Effector memory CD4-positive, alpha-beta T cell (primary cell): ENCODE results near the gene MSS51.

Source experiments
- DNase-seq, 3 donors: peaks; one replicate each; pipeline ENCODE4 v3.0.0-alpha.2; 2020
- H3K27ac ChIP-seq: 2 replicates; pipeline ENCODE4 v1.7.0; 2013; ENCODE audit warnings: mild to moderate bottlenecking, low read length, moderate library complexity; ENCODE audit not compliant: insufficient read depth, poor library complexity, severe bottlenecking
- H3K27me3 ChIP-seq: replicated peaks from 2 replicates; pipeline ENCODE4 v1.7.0; 2013; ENCODE audit warnings: mild to moderate bottlenecking, low read length; ENCODE audit not compliant: insufficient read depth, control insufficient read depth, poor library complexity, severe bottlenecking
- H3K36me3 ChIP-seq: 2 replicates; pipeline ENCODE4 v1.7.0; 2013; ENCODE audit warnings: mild to moderate bottlenecking, low read length, moderate library complexity; ENCODE audit not compliant: control insufficient read depth, insufficient read depth
- H3K4me1 ChIP-seq: 2 replicates; pipeline ENCODE4 v1.7.0; 2013; ENCODE audit warnings: low read length, mild to moderate bottlenecking; ENCODE audit not compliant: control insufficient read depth, insufficient read depth, poor library complexity, severe bottlenecking
- H3K4me3 ChIP-seq: 2 replicates; pipeline ENCODE4 v1.7.0; 2013; ENCODE audit warnings: low read length, low read depth, mild to moderate bottlenecking; ENCODE audit not compliant: insufficient read depth, poor library complexity, severe bottlenecking
- H3K9me3 ChIP-seq: 2 replicates; pipeline ENCODE4 v1.7.0; 2013; ENCODE audit warnings: mild to moderate bottlenecking, low read length, moderate library complexity; ENCODE audit not compliant: control insufficient read depth

Gene MSS51

DNA sequence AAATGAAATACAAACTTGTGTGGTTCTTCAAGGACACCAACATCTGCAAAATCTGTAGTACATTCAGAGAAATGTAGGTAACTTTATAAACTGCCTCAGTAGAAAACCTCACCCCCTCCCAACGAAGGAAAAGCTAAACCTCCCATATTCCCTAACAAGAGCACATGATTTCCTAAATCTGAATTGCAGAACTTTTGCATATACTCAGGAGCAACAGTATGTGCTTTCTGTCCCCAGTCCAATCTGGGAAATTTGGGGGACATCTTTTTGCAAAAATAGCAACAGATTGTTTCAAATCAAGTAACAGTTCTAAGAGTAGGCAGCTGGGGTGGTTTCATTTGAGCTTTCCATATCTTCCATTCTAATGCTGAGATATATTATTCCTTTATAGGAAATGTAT lies 15.8 kb upstream of the MSS51 start:
- Histone ChIP-seq H3K27me3 (no peaks in the 10 kb centered on the region), H3K4me3 (no peak overlapping the region), H3K9me3 (no peaks in the 10 kb centered on the region), H3K27ac (no peak overlapping the region), H3K36me3 (peaks cover 24% of the 10 kb centered on the region), H3K4me1 (no peaks in the 10 kb centered on the region)
- DNase-seq, result no peak

GRCh38 chr10:73448384-73448783 lies 15.0 kb upstream of the MSS51 start:
- Histone ChIP-seq H3K27ac (no peak overlapping the region), H3K27me3 (no peaks in the 10 kb centered on the region), H3K9me3 (no peaks in the 10 kb centered on the region), H3K36me3 (peaks cover 19% of the 10 kb centered on the region), H3K4me1 (no peaks in the 10 kb centered on the region), H3K4me3 (no peak overlapping the region)
- no peak for DNase-seq

GRCh38 chr10:73446926-73447325 lies 13.6 kb upstream of the MSS51 start:
- H3K27ac ChIP-seq, result no peak overlapping the region
- H3K9me3 ChIP-seq, result no peaks in the 10 kb centered on the region
- no peak for DNase-seq
- H3K4me1 ChIP-seq, result no peaks in the 10 kb centered on the region
- H3K4me3 ChIP-seq, result no peak overlapping the region
- peaks cover 18% of the 10 kb centered on the region for H3K36me3 ChIP-seq
- no peaks in the 10 kb centered on the region for H3K27me3 ChIP-seq

GRCh38 chr10:73444457-73444856 lies 11.1 kb upstream of the MSS51 start:
- Histone ChIP-seq H3K9me3 (no peaks in the 10 kb centered on the region), H3K27ac (no peak overlapping the region), H3K4me3 (no peak overlapping the region), H3K4me1 (no peaks in the 10 kb centered on the region), H3K36me3 (peaks cover 19% of the 10 kb centered on the region), H3K27me3 (no peaks in the 10 kb centered on the region)
- DNase-seq, result no peak

GRCh38 chr10:73439605-73440312 lies 6.4 kb upstream of the MSS51 start:
- Histone ChIP-seq H3K27ac (no peak overlapping the region), H3K27me3 (no peaks in the 10 kb centered on the region), H3K9me3 (no peaks in the 10 kb centered on the region), H3K4me3 (no peak overlapping the region), H3K36me3 (peaks cover 32% of the 10 kb centered on the region), H3K4me1 (no peaks in the 10 kb centered on the region)
- DNase-seq, result no peak

- Histone ChIP-seq H3K9me3 (no peaks in the 10 kb centered on the region), H3K4me1 (no peaks in the 10 kb centered on the region), H3K4me3 (no peak overlapping the region), H3K27me3 (no peaks in the 10 kb centered on the region), H3K36me3 (peaks cover 27% of the 10 kb centered on the region), H3K27ac (no peak overlapping the region)
- DNase-seq, result no peak
Measured at GRCh38 chr10:73439055-73439454, 5.7 kb upstream of the MSS51 start.

DNA sequence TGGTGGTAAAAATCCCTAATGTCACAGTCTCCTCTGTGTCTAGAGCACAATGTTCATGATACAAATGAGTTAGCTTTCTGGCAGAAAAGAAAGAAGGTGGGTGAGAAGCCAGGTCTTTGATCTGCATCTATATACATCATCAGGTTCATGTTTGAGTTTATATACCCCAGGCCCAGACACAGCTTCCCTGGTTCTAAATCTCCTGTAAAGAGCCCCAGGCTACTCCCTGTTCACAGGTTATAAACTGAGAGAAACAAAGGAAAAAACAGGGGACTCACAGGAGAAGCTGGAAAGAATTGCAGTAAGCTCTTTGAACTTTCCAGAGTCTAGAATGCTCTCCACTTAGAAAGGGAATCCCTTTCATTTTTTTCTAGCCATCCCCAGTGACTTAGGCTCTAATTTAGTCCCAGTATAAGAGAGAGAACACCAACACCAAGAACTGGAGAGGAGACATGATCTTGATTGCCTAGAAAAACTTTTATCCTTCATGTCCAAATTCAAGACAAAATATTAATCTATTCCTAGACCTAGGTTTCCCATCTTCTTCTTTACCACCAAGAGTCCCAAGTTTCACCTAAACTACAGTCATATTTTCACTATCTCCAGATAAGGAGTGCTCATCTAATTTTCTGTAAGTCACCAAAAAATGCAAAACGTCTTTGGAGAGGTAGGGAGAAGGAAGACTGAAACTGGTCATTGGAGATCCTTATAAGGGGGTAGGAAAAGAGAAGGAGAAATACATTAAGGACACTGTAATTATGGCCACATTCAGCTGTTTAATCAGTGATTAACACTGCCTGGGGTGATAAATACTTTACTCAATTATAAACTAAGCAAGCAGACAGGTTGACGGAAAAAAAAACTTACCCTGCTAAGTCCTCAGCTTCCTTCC lies 469 bp downstream of the MSS51 start:
- Histone ChIP-seq H3K27ac (no peak overlapping the region), H3K4me1 (no peaks in the 10 kb centered on the region), H3K36me3 (peaks cover 12% of the 10 kb centered on the region), H3K27me3 (no peaks in the 10 kb centered on the region), H3K9me3 (no peaks in the 10 kb centered on the region), H3K4me3 (no peak overlapping the region)
- DNase-seq, result no peak

GRCh38 chr10:73426318-73426717 lies 7.0 kb downstream of the MSS51 start:
- no peak for DNase-seq
- H3K4me1 ChIP-seq, result no peaks in the 10 kb centered on the region
- no peaks in the 10 kb centered on the region for H3K9me3 ChIP-seq
- no peaks in the 10 kb centered on the region for H3K27me3 ChIP-seq
- no peak overlapping the region for H3K4me3 ChIP-seq
- H3K27ac ChIP-seq, result no peak overlapping the region
- peaks cover 39% of the 10 kb centered on the region for H3K36me3 ChIP-seq

GRCh38 chr10:73424478-73424877 lies 8.9 kb downstream of the MSS51 start:
- Histone ChIP-seq H3K27me3 (no peaks in the 10 kb centered on the region), H3K4me3 (no peak overlapping the region), H3K4me1 (no peaks in the 10 kb centered on the region), H3K27ac (no peak overlapping the region), H3K36me3 (peaks cover 39% of the 10 kb centered on the region), H3K9me3 (no peaks in the 10 kb centered on the region)
- no peak for DNase-seq

DNA sequence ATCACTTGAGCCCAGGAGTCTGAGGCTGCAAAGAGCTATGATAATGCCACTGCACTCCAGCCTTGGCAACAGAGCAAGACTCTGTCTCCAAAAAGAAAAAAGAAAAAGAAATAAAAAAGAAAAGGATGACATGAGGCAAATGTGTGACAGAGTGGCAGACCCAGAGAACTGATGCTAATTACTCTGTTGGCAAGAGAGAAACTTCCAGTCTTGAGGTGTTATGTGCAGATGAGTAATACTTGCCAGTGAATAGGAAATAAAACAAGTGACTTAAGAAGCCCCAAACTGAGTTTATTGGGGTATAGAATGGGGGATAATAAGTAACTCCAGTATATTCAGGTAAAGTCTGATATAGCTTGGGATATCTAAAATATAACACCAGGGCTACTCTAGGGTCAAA lies 10.1 kb downstream of the MSS51 start:
- Histone ChIP-seq H3K27me3 (no peaks in the 10 kb centered on the region), H3K36me3 (peaks cover 39% of the 10 kb centered on the region), H3K4me1 (no peaks in the 10 kb centered on the region), H3K27ac (no peak overlapping the region), H3K9me3 (no peaks in the 10 kb centered on the region), H3K4me3 (no peak overlapping the region)
- DNase-seq, result no peak
